Suprapubic skin (tissue), 4 donors: ENCODE results near the gene SYNGR1. TPM values are rescaled to one million over a fixed set of nuclear protein-coding genes. Genes with fewer than 3 reads are reported as not detected.

Experiments used
- DNase-seq, 2 donors: peaks; one replicate each; pipeline ENCODE4 v3.0.0-alpha.2; 2019; ENCODE audit warnings: low spot score in 2 of 2
- H3K27ac ChIP-seq: fragments of 200-600 bp; sonication (generic); one replicate; pipeline ENCODE4 v1.5.1; 2019
- H3K27me3 ChIP-seq: fragments of 200-600 bp; sonication (generic); one replicate; pipeline ENCODE4 v1.5.1; 2019
- H3K36me3 ChIP-seq: fragments of 200-600 bp; sonication (generic); one replicate; pipeline ENCODE4 v1.5.1; 2019
- H3K4me1 ChIP-seq: fragments of 200-600 bp; sonication (generic); one replicate; pipeline ENCODE4 v1.5.1; 2019
- H3K4me3 ChIP-seq: fragments of 200-600 bp; sonication (generic); one replicate; pipeline ENCODE4 v1.5.1; 2019; ENCODE audit warnings: mild to moderate bottlenecking
- H3K9me3 ChIP-seq: fragments of 200-600 bp; sonication (generic); one replicate; pipeline ENCODE4 v1.5.1; 2019
- CTCF ChIP-seq, 2 donors: fragments of 200-600 bp in 1 of 2; fragments of 450-650 bp in 1 of 2; sonication (generic) in 1 of 2; IDR thresholded peaks; one replicate each; pipeline ENCODE4 v1.5.1; 2016 to 2019; ENCODE audit warnings: antibody characterized with exemption in 2 of 2, mild to moderate bottlenecking in 1 of 2, moderate library complexity in 1 of 2
- EP300 ChIP-seq: sonication (generic); formaldehyde crosslinking; IDR thresholded peaks from one replicate; pipeline ENCODE4 v1.6.1; 2017; ENCODE audit warnings: antibody characterized with exemption
- POLR2A ChIP-seq, 2 donors: fragments of 450-650 bp; IDR thresholded peaks; one replicate each; pipeline ENCODE4 v1.6.1; 2017; ENCODE audit warnings: antibody characterized with exemption in 2 of 2, mild to moderate bottlenecking in 2 of 2, moderate library complexity in 2 of 2
- POLR2AphosphoS5 ChIP-seq, 3 donors: sonication (generic); formaldehyde crosslinking; IDR thresholded peaks; one replicate each; pipeline ENCODE4 v1.6.1; 2017; ENCODE audit warnings: antibody characterized with exemption in 3 of 3
- WGBS: methylation state at CpG from one replicate; pipeline ENCODE4 v1.1.5; 2018; 5-methylcytosine and 5-hydroxymethylcytosine counted together
- total RNA-seq, 4 donors: library from RNA; depleted of rRNA; stranded (reverse); fragments of >200 nt; gene quantifications; one replicate each; pipeline ENCODE4 v1.1.0, GENCODE V29; 2016

SYNGR1 gene
- total RNA-seq, 4 donors from 2014 or later: 34.6 to 52.5 (median 44.3) TPM

DNA sequence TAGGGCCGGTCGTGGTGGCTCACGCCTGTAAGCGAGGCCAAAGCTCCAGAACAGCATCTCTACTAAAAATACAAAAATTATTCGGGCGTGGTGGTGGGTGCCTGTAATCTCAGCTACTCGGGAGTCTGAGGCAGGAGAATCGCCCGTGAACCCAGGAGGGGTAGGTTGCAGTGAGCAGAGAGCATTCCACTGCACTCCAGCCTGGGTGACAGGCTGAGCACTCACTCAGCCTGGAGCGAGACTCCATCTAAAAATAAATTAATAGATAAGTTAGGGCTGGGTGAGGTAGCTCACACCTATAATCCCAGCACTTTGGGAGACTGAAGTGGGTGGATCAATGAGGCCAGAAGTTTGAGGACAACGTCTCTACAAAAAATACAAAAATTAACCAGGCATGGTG is 39.6 kb downstream of the SYNGR1 start:
- Histone ChIP-seq H3K4me3 (no peak overlapping the region), H3K4me1 (peaks cover 8% of the 10 kb centered on the region), H3K36me3 (no peaks in the 10 kb centered on the region), H3K27me3 (no peaks in the 10 kb centered on the region), H3K9me3 (no peaks in the 10 kb centered on the region), H3K27ac (no peak overlapping the region)
- no peak for TF ChIP-seq CTCF (IDR thresholded peaks at IDR 0.05)
- TF ChIP-seq EP300: no peak
- no peak for TF ChIP-seq POLR2AphosphoS5 (IDR thresholded peaks at IDR 0.05)
- no peak for TF ChIP-seq POLR2A (IDR thresholded peaks at IDR 0.05)
- WGBS: 87% methylated on average over 11 of the region's 11 CpGs
- no peak for DNase-seq

DNA sequence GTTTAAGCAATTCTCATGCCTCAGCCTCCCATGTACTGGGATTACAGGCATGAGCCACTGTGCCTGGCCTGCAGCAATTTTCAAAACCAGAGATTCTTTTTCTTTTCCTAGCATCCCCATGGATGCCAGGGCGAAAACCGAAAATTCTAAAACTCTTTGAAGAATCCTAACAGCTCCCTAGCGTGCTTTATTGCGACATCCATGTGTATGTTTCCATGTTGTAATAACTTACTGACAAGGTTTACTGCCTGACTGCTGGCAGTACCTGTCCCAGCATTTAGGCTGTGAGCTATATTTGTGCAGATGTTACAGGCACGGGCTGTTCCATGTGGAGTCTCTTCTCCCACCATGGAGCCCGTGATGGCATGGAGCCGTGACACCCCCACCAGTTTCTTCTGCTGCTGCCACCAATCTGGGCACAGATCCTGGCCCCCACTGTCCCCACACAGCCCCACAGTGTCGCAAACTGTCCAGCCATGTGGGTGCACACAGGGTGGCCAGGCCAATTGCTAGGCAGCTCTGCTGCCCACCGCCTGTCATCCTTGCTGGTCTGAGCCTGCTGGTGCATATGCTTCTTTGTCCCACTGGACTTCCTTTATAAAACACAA is 42.7 kb downstream of the SYNGR1 start:
- Histone ChIP-seq H3K4me3 (no peak overlapping the region), H3K36me3 (no peaks in the 10 kb centered on the region), H3K27ac (no peak overlapping the region), H3K4me1 (peaks cover 8% of the 10 kb centered on the region), H3K9me3 (no peaks in the 10 kb centered on the region), H3K27me3 (no peaks in the 10 kb centered on the region)
- TF ChIP-seq POLR2A (IDR thresholded peaks at IDR 0.05): no peak
- no peak for TF ChIP-seq POLR2AphosphoS5 (IDR thresholded peaks at IDR 0.05)
- no peak for TF ChIP-seq EP300
- TF ChIP-seq CTCF (IDR thresholded peaks at IDR 0.05): no peak
- 71% methylated on average over 9 of the region's 9 CpGs for WGBS
- no peak for DNase-seq

DNA sequence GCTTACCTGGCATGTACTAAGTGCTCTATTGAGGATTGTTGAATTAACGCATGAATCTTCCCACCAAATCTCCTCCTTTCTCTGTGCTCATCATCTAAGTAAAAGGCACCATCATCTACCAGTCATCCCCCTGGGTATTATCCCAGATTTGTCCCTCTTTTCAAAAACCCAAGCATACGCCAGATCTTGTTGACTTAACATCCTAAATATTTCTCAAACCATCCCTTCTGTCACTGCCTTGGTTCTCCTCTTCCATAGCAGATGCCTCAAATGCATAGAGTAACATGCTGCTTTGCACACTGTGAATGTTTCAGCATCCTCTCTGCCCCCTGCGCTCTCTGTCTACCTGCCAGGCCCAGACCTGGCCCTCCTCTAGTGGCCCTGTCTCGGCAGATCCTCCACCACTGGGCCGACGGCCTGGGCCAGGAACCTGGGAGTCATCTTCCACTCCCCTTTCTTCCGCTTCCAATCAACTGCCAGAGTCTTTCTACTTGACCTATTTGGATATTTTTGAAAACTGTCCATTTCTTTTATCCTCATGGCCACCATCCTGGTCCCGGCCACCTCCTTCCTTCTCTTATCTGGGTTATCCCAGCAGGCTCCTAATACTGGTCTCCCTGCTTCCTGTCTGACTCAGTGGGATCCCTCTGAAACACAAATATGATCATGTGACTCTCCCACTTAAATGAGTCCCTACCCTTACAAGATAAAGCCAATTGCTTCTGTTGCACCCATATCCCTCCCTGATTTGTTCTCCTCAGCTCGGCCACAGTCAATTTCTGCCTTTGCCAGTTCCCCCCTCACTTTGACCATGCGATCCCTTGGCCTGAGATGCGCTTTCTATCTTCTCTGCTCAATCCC is 46.4 kb downstream of the SYNGR1 start:
- no peaks in the 10 kb centered on the region for H3K9me3 ChIP-seq
- peaks cover 15% of the 10 kb centered on the region for H3K4me1 ChIP-seq
- H3K36me3 ChIP-seq: no peaks in the 10 kb centered on the region
- H3K27ac ChIP-seq: no peak overlapping the region
- TF ChIP-seq CTCF (IDR thresholded peaks at IDR 0.05) (no peak), POLR2AphosphoS5 (IDR thresholded peaks at IDR 0.05) (no peak)
- H3K4me3 ChIP-seq: no peak overlapping the region
- 87% methylated on average over 11 of the region's 11 CpGs for WGBS
- DNase-seq: no peak
- no peaks in the 10 kb centered on the region for H3K27me3 ChIP-seq

DNA sequence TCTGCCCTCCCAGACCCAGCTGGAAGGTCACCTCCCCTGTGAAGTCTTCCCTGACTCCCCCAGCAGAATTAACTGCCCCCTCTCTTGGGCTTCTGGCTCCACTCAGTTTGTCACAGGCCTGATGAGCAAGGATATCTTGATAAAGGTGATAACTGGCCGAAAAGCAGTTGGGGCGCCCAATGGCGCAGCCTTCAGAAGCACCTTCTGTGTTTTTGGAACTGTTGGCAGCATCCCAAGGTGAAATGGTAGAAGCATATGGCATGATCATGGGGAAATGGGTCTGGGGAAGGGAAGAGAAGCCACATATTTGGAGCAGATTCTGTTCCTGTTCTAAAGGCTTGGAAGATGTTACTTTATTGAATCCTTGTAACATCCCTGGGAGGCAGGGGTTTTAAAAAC is 47.0 kb downstream of the SYNGR1 start:
- H3K36me3 ChIP-seq: no peaks in the 10 kb centered on the region
- no peaks in the 10 kb centered on the region for H3K27me3 ChIP-seq
- H3K4me3 ChIP-seq: no peak overlapping the region
- WGBS: 91% methylated on average over 3 of the region's 3 CpGs
- H3K27ac ChIP-seq: no peak overlapping the region
- no peak for DNase-seq
- peaks cover 15% of the 10 kb centered on the region for H3K4me1 ChIP-seq
- H3K9me3 ChIP-seq: no peaks in the 10 kb centered on the region
- TF ChIP-seq CTCF (IDR thresholded peaks at IDR 0.05) (no peak), EP300 (no peak), POLR2AphosphoS5 (IDR thresholded peaks at IDR 0.05) (no peak), POLR2A (IDR thresholded peaks at IDR 0.05) (no peak)

- no peak overlapping the region for H3K4me3 ChIP-seq
- WGBS: 90% methylated on average over 4 of the region's 4 CpGs
- no peak for DNase-seq
- H3K27ac ChIP-seq: no peak overlapping the region
- no peaks in the 10 kb centered on the region for H3K36me3 ChIP-seq
- TF ChIP-seq CTCF (IDR thresholded peaks at IDR 0.05) (no peak), POLR2A (IDR thresholded peaks at IDR 0.05) (no peak), EP300 (no peak), POLR2AphosphoS5 (IDR thresholded peaks at IDR 0.05) (no peak)
- no peaks in the 10 kb centered on the region for H3K9me3 ChIP-seq
- peaks cover 27% of the 10 kb centered on the region for H3K4me1 ChIP-seq
- no peaks in the 10 kb centered on the region for H3K27me3 ChIP-seq
Measured at GRCh38 chr22:39401301-39401631, 51.5 kb downstream of the SYNGR1 start.
